GM12878 (cell line): ENCODE data around the gene PRCC.

Source experiments
- ATF2 ChIP-seq: IDR thresholded peaks from 2 replicates; pipeline ENCODE4 v1.6.1; 2012; ENCODE audit warnings: low read length, inconsistent platforms
- FOS ChIP-seq: IDR thresholded peaks from 3 replicates; pipeline ENCODE4 v1.6.1; 2011; ENCODE audit warnings: borderline replicate concordance; ENCODE audit not compliant: insufficient read length; ENCODE audit errors: extremely low read depth
- NR2C2 ChIP-seq: IDR thresholded peaks from 2 replicates; pipeline ENCODE4 v1.6.1; 2011; ENCODE audit warnings: borderline replicate concordance, low read depth; ENCODE audit not compliant: control insufficient read depth, insufficient read length
- RELA ChIP-seq: fragments of 450-650 bp; IDR thresholded peaks from 2 replicates; pipeline ENCODE4 v1.8.0; 2014; ENCODE audit warnings: borderline replicate concordance; ENCODE audit not compliant: partially characterized antibody
- SPI1 ChIP-seq: IDR thresholded peaks from 2 replicates; pipeline ENCODE4 v1.6.1; 2011; ENCODE audit warnings: low read depth, mild to moderate bottlenecking, low read length, moderate library complexity, borderline replicate concordance; ENCODE audit not compliant: insufficient read depth
- TF ChIP-seq, protein P1 (sequence below), 3 experiments: IDR thresholded peaks in 2 of 3; conservative IDR thresholded peaks in 1 of 3; 2 replicates each; pipeline ENCODE4 v1.5.1; 2011; ENCODE audit warnings: low read depth in 3 of 3, low read length in 3 of 3, mild to moderate bottlenecking in 3 of 3, control low read depth in 2 of 3, moderate library complexity in 2 of 3, inconsistent platforms in 1 of 3, mixed read lengths in 1 of 3; ENCODE audit not compliant: control insufficient read depth in 2 of 3, insufficient read depth in 1 of 3; ENCODE audit errors: extremely low read depth in 1 of 3
- TF ChIP-seq, protein P2 (sequence below): fragments of 450-650 bp; formaldehyde crosslinking; IDR thresholded peaks from 2 replicates; pipeline ENCODE4 v1.4.0; 2020; ENCODE audit warnings: mild to moderate bottlenecking, moderate library complexity
- TF ChIP-seq, protein P3 (sequence below): fragments of 450-650 bp; conservative IDR thresholded peaks from 2 replicates; pipeline ENCODE4 v1.6.1; 2017; ENCODE audit warnings: mild to moderate bottlenecking, moderate library complexity
- TF ChIP-seq, protein P4 (sequence below): IDR thresholded peaks from 2 replicates; pipeline ENCODE4 v1.6.1; 2011; ENCODE audit warnings: low read depth, low read length, improper control_type of control experiment, borderline replicate concordance

GRCh38 chr1:156845055-156845952, 78.0 kb downstream of the PRCC start:
- TF ChIP-seq, protein P1, sequence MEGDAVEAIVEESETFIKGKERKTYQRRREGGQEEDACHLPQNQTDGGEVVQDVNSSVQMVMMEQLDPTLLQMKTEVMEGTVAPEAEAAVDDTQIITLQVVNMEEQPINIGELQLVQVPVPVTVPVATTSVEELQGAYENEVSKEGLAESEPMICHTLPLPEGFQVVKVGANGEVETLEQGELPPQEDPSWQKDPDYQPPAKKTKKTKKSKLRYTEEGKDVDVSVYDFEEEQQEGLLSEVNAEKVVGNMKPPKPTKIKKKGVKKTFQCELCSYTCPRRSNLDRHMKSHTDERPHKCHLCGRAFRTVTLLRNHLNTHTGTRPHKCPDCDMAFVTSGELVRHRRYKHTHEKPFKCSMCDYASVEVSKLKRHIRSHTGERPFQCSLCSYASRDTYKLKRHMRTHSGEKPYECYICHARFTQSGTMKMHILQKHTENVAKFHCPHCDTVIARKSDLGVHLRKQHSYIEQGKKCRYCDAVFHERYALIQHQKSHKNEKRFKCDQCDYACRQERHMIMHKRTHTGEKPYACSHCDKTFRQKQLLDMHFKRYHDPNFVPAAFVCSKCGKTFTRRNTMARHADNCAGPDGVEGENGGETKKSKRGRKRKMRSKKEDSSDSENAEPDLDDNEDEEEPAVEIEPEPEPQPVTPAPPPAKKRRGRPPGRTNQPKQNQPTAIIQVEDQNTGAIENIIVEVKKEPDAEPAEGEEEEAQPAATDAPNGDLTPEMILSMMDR (IDR thresholded peaks at IDR 0.05 in 2 of 3, conservative IDR thresholded peaks at IDR 0.05 in 1 of 3; ENCODE audit: control insufficient read depth in 2 of 3, extremely low read depth in 1 of 3, insufficient read depth in 1 of 3, low read depth in 3 of 3, low read length in 3 of 3): no peak
- no peak for TF ChIP-seq ATF2
- TF ChIP-seq, protein P2, sequence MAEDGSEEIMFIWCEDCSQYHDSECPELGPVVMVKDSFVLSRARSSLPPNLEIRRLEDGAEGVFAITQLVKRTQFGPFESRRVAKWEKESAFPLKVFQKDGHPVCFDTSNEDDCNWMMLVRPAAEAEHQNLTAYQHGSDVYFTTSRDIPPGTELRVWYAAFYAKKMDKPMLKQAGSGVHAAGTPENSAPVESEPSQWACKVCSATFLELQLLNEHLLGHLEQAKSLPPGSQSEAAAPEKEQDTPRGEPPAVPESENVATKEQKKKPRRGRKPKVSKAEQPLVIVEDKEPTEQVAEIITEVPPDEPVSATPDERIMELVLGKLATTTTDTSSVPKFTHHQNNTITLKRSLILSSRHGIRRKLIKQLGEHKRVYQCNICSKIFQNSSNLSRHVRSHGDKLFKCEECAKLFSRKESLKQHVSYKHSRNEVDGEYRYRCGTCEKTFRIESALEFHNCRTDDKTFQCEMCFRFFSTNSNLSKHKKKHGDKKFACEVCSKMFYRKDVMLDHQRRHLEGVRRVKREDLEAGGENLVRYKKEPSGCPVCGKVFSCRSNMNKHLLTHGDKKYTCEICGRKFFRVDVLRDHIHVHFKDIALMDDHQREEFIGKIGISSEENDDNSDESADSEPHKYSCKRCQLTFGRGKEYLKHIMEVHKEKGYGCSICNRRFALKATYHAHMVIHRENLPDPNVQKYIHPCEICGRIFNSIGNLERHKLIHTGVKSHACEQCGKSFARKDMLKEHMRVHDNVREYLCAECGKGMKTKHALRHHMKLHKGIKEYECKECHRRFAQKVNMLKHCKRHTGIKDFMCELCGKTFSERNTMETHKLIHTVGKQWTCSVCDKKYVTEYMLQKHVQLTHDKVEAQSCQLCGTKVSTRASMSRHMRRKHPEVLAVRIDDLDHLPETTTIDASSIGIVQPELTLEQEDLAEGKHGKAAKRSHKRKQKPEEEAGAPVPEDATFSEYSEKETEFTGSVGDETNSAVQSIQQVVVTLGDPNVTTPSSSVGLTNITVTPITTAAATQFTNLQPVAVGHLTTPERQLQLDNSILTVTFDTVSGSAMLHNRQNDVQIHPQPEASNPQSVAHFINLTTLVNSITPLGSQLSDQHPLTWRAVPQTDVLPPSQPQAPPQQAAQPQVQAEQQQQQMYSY (CRISPR knock-in tag): no peak
- TF ChIP-seq RELA: no peak
- TF ChIP-seq NR2C2: no peak
- TF ChIP-seq, protein P3, sequence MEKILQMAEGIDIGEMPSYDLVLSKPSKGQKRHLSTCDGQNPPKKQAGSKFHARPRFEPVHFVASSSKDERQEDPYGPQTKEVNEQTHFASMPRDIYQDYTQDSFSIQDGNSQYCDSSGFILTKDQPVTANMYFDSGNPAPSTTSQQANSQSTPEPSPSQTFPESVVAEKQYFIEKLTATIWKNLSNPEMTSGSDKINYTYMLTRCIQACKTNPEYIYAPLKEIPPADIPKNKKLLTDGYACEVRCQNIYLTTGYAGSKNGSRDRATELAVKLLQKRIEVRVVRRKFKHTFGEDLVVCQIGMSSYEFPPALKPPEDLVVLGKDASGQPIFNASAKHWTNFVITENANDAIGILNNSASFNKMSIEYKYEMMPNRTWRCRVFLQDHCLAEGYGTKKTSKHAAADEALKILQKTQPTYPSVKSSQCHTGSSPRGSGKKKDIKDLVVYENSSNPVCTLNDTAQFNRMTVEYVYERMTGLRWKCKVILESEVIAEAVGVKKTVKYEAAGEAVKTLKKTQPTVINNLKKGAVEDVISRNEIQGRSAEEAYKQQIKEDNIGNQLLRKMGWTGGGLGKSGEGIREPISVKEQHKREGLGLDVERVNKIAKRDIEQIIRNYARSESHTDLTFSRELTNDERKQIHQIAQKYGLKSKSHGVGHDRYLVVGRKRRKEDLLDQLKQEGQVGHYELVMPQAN: no peak
- TF ChIP-seq SPI1: no peak
- TF ChIP-seq FOS: no peak
- TF ChIP-seq, protein P4, sequence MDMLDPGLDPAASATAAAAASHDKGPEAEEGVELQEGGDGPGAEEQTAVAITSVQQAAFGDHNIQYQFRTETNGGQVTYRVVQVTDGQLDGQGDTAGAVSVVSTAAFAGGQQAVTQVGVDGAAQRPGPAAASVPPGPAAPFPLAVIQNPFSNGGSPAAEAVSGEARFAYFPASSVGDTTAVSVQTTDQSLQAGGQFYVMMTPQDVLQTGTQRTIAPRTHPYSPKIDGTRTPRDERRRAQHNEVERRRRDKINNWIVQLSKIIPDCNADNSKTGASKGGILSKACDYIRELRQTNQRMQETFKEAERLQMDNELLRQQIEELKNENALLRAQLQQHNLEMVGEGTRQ: no peak
